K562 (cell line): ENCODE measurements around the gene ITPR1. TPM values are rescaled to one million over a fixed set of nuclear protein-coding genes. Genes with fewer than 3 reads are reported as not detected.

Source experiments
- COPS2 ChIP-seq: fragments of 450-650 bp; conservative IDR thresholded peaks from 2 replicates; pipeline ENCODE4 v1.6.1; 2016; ENCODE audit warnings: mild to moderate bottlenecking, moderate library complexity
- ETV1 ChIP-seq: fragments of 450-650 bp; conservative IDR thresholded peaks from 2 replicates; pipeline ENCODE4 v1.6.1; 2016; ENCODE audit warnings: missing genetic modification characterization, control low read depth, low read depth, missing compliant biosample characterization
- ETV5 ChIP-seq: sonication (generic); formaldehyde crosslinking; IDR thresholded peaks from 2 replicates; pipeline ENCODE4 v1.4.0; 2020; ENCODE audit warnings: low read depth, mild to moderate bottlenecking, missing genetic modification reagents
- FOXA1 ChIP-seq: fragments of 450-650 bp; IDR thresholded peaks from 2 replicates; pipeline ENCODE4 v1.6.1; 2016; ENCODE audit warnings: mild to moderate bottlenecking, borderline replicate concordance
- HEY1 ChIP-seq: fragments of 250-450 bp; sonication (Bioruptor Pico); IDR thresholded peaks from 2 replicates; pipeline ENCODE4 v1.5.0; 2020; ENCODE audit warnings: mild to moderate bottlenecking, moderate library complexity, borderline replicate concordance
- ILK ChIP-seq: fragments of 450-650 bp; IDR thresholded peaks from 2 replicates; pipeline ENCODE4 v1.6.1; 2016; ENCODE audit warnings: missing genetic modification characterization, low read depth, mild to moderate bottlenecking, missing compliant biosample characterization, moderate library complexity, borderline replicate concordance
- RAD51 ChIP-seq: fragments of 450-650 bp; IDR thresholded peaks from 2 replicates; pipeline ENCODE4 v1.7.1; 2016; ENCODE audit warnings: low read depth, mild to moderate bottlenecking, borderline replicate concordance
- RBFOX2 ChIP-seq: fragments of 200-400 bp; formaldehyde crosslinking; IDR thresholded peaks from 2 replicates; pipeline ENCODE4 v1.6.1; 2017; ENCODE audit warnings: low read depth, mild to moderate bottlenecking, low read length, moderate library complexity
- TBP ChIP-seq: optimal IDR thresholded peaks from 2 replicates; pipeline ENCODE3; 2011; ENCODE audit warnings: low read depth, low read length, improper control_type of control experiment
- XRCC4 ChIP-seq: IDR thresholded peaks from one replicate; pipeline ENCODE4 v1.6.1; 2011; ENCODE audit not compliant: insufficient read depth, insufficient read length; ENCODE audit errors: extremely low read depth
- polyA plus RNA-seq, 8 experiments: library from polyadenylated mRNA; depleted of rRNA in 4 of 8; stranded (reverse) in 5 of 8; unstranded in 3 of 8; fragments of >200 nt; fragmentation: Nextera tagmentation in 2 of 8; fragmentation: Illumina TruSeq in 1 of 8; extraction: Ambion mirVana in 2 of 8; extraction: Trizol in 1 of 8; gene quantifications; 2 replicates each; pipeline versions ENCODE4 v1.2.1 to v1.2.3, GENCODE V29; 2011 to 2014; ENCODE audit warnings: inconsistent platforms in 1 of 8, missing spikeins in 1 of 8
- total RNA-seq, 7 experiments: library from RNA; depleted of rRNA in 6 of 7; stranded (reverse); fragments of >200 nt in 6 of 7; fragmentation: Illumina TruSeq in 2 of 7; extraction: Trizol in 2 of 7; gene quantifications; 2 replicates each; pipeline versions ENCODE4 v1.2.1 to v1.2.3, GENCODE V29; 2011 to 2021; ENCODE audit warnings: low replicate concordance in 1 of 7
- TF ChIP-seq, protein P1 (sequence below), 2 experiments: fragments of 450-650 bp; formaldehyde crosslinking in 1 of 2; IDR thresholded peaks; 2 replicates each; pipeline versions ENCODE4 v1.4.0 to v1.6.1; 2014 to 2020; ENCODE audit warnings: mild to moderate bottlenecking in 2 of 2, borderline replicate concordance in 1 of 2, low read depth in 1 of 2
- TF ChIP-seq, protein P2 (sequence below): sonication (generic); formaldehyde crosslinking; IDR thresholded peaks from 2 replicates; pipeline ENCODE4 v1.8.0; 2023; ENCODE audit warnings: mild to moderate bottlenecking, missing genetic modification reagents

Gene ITPR1
- total and polyA plus RNA-seq, 9 of the 15 experiments (the other 6 are each of a cell fraction or from before 2014, with no cell fraction given): 22.4 to 40.0 (median 27.4) TPM

DNA sequence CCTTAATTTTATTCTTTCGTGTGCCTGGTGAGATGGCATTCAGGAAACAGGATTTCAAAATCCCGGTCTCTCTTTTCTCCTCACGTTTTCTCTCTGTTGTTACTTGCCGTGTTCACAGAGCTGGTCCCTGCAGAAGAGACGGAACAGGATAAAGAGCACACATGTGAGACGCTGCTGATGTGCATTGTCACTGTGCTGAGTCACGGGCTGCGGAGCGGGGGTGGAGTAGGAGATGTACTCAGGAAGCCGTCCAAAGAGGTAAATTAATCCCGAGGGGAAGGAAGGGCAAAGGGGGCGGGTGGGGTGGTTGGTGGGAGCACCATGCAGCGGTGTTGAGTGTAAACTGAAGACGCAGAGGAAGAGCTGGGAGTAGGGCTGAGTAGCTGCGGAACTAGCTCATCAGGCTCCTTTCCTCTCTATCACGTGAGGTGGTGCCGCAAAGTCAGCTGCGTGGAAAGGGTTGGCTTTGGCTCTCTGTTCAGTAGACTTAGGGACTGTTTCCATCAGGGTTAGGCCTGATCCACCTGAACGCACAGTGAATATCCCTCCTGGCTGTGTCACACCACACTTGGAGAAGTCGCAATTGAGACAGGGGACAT lies 321.3 kb downstream of the ITPR1 start (continued):
- TF ChIP-seq, protein P1, sequence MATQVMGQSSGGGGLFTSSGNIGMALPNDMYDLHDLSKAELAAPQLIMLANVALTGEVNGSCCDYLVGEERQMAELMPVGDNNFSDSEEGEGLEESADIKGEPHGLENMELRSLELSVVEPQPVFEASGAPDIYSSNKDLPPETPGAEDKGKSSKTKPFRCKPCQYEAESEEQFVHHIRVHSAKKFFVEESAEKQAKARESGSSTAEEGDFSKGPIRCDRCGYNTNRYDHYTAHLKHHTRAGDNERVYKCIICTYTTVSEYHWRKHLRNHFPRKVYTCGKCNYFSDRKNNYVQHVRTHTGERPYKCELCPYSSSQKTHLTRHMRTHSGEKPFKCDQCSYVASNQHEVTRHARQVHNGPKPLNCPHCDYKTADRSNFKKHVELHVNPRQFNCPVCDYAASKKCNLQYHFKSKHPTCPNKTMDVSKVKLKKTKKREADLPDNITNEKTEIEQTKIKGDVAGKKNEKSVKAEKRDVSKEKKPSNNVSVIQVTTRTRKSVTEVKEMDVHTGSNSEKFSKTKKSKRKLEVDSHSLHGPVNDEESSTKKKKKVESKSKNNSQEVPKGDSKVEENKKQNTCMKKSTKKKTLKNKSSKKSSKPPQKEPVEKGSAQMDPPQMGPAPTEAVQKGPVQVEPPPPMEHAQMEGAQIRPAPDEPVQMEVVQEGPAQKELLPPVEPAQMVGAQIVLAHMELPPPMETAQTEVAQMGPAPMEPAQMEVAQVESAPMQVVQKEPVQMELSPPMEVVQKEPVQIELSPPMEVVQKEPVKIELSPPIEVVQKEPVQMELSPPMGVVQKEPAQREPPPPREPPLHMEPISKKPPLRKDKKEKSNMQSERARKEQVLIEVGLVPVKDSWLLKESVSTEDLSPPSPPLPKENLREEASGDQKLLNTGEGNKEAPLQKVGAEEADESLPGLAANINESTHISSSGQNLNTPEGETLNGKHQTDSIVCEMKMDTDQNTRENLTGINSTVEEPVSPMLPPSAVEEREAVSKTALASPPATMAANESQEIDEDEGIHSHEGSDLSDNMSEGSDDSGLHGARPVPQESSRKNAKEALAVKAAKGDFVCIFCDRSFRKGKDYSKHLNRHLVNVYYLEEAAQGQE (IDR thresholded peaks at IDR 0.05; ENCODE audit: borderline replicate concordance): peak; percentile 10; the same call in 1 of the 2 replicates
- TF ChIP-seq, protein P1 (CRISPR knock-in tag; IDR thresholded peaks at IDR 0.05; ENCODE audit: low read depth): no peak
- TF ChIP-seq, protein P2, sequence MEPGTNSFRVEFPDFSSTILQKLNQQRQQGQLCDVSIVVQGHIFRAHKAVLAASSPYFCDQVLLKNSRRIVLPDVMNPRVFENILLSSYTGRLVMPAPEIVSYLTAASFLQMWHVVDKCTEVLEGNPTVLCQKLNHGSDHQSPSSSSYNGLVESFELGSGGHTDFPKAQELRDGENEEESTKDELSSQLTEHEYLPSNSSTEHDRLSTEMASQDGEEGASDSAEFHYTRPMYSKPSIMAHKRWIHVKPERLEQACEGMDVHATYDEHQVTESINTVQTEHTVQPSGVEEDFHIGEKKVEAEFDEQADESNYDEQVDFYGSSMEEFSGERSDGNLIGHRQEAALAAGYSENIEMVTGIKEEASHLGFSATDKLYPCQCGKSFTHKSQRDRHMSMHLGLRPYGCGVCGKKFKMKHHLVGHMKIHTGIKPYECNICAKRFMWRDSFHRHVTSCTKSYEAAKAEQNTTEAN (CRISPR knock-in tag): no peak
- TF ChIP-seq TBP (peak; percentile 77), FOXA1 (no peak), COPS2 (no peak), HEY1 (CRISPR knock-in tag) (no peak), ILK (tag) (no peak), XRCC4 (no peak), RAD51 (peak; percentile 91), ETV1 (tag) (peak; percentile 91), RBFOX2 (peak; percentile 76), ETV5 (peak; percentile 88)
